GM18867 (cell line): ENCODE data around the gene S100A2.
"Not testable (repeated sequence)": the region's sequence is repeated elsewhere in the genome, so short reads cannot be mapped to it uniquely, and the experiment has no call there.

ENCODE experiments used
- ATAC-seq: cut with Tn5 transposase; IDR thresholded peaks from one replicate; pipeline ENCODE4 v1.9.1; 2021; ENCODE audit warnings: mild to moderate bottlenecking, moderate library complexity; ENCODE audit not compliant: unreplicated experiment

Gene S100A2

GRCh38 chr1:153534226-153534924, 31.3 kb downstream of the S100A2 start:
- no peak for ATAC-seq

GRCh38 chr1:153533689-153534201, 31.9 kb downstream of the S100A2 start:
- ATAC-seq, result no peak

GRCh38 chr1:153532769-153533599, 32.7 kb downstream of the S100A2 start:
- ATAC-seq, result no peak

GRCh38 chr1:153532181-153532580, 33.5 kb downstream of the S100A2 start:
- ATAC-seq, result no peak

- no peak for ATAC-seq
Measured at GRCh38 chr1:153531638-153532037, 34.0 kb downstream of the S100A2 start.

- ATAC-seq, result no peak
Measured at GRCh38 chr1:153527683-153528040, 38.0 kb downstream of the S100A2 start.

GRCh38 chr1:153527023-153527682, 38.5 kb downstream of the S100A2 start:
- no peak for ATAC-seq

GRCh38 chr1:153526132-153526543, 39.5 kb downstream of the S100A2 start:
- no peak for ATAC-seq

- ATAC-seq, result no peak
Measured at GRCh38 chr1:153525088-153525728, 40.4 kb downstream of the S100A2 start.

- not testable (repeated sequence) for ATAC-seq
Measured at GRCh38 chr1:153522353-153523048, 43.1 kb downstream of the S100A2 start.

GRCh38 chr1:153521808-153522207, 43.8 kb downstream of the S100A2 start:
- ATAC-seq, result not testable (repeated sequence)

- no peak for ATAC-seq
Measured at GRCh38 chr1:153520818-153521476, 44.7 kb downstream of the S100A2 start.

GRCh38 chr1:153520137-153520691, 45.4 kb downstream of the S100A2 start:
- not testable (repeated sequence) for ATAC-seq

GRCh38 chr1:153519242-153519641, 46.4 kb downstream of the S100A2 start:
- no peak for ATAC-seq

- no peak for ATAC-seq
Measured at GRCh38 chr1:153515504-153516394, 49.9 kb downstream of the S100A2 start.

GRCh38 chr1:153513666-153514065, 52.0 kb downstream of the S100A2 start:
- ATAC-seq, result no peak

GRCh38 chr1:153513023-153513422, 52.6 kb downstream of the S100A2 start:
- ATAC-seq, result no peak
